22Rv1 (cell line): Measurements from ENCODE around the gene CHCT1.

Experiments used
- H3K27ac ChIP-seq: fragments of 450-650 bp; 2 replicates; pipeline ENCODE4 v1.5.1; 2017
- ZFX ChIP-seq: fragments of 450-650 bp; IDR thresholded peaks from 2 replicates; pipeline ENCODE4 v1.6.1; 2017; ENCODE audit warnings: antibody characterized with exemption, borderline replicate concordance
- TF ChIP-seq, protein P1 (sequence below): fragments of 450-650 bp; IDR thresholded peaks from 2 replicates; pipeline ENCODE4 v1.5.1; 2017; ENCODE audit warnings: mild to moderate bottlenecking

The CHCT1 gene

DNA sequence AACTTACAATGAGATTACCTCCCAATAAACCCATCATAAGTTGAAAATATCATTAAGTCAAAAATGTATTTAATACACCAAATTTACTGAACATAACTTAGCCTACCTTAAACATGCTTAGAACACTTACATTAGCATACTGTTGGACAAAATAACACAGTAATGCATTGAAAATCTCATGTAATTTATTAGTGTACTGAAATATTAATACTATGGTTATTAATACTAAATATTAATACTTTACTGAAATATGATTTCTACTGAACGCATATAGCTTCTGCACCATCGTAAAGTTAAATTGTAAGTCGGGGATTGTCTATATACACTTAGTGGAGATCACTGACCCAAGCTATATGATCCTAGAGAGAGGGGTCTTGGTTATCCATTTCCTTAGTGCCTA, 34.6 kb upstream of the CHCT1 start:
- no peak overlapping the region for H3K27ac ChIP-seq
- TF ChIP-seq, protein P1, sequence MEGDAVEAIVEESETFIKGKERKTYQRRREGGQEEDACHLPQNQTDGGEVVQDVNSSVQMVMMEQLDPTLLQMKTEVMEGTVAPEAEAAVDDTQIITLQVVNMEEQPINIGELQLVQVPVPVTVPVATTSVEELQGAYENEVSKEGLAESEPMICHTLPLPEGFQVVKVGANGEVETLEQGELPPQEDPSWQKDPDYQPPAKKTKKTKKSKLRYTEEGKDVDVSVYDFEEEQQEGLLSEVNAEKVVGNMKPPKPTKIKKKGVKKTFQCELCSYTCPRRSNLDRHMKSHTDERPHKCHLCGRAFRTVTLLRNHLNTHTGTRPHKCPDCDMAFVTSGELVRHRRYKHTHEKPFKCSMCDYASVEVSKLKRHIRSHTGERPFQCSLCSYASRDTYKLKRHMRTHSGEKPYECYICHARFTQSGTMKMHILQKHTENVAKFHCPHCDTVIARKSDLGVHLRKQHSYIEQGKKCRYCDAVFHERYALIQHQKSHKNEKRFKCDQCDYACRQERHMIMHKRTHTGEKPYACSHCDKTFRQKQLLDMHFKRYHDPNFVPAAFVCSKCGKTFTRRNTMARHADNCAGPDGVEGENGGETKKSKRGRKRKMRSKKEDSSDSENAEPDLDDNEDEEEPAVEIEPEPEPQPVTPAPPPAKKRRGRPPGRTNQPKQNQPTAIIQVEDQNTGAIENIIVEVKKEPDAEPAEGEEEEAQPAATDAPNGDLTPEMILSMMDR: no peak
- TF ChIP-seq ZFX: no peak

DNA sequence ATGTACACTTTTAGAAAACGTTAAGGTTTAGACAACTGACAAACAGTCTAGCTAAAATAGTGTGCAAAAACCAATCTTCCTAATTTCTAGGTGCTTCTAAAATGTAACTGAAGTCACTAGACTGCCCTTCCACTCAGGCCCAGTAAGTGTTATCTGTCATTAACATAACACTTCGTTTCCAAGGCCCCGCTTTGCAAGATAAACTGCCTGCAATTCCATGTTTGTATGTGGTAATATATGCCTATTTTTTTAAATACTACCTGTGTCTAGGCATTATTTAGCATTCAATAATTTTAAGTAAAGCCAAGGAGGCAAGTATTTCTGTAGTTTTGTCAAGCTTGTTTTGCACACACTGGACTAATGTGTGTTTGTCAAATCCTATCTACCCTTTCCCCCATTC, 33.5 kb upstream of the CHCT1 start:
- TF ChIP-seq, protein P1: no peak
- no peak for TF ChIP-seq ZFX
- H3K27ac ChIP-seq: no peak overlapping the region

DNA sequence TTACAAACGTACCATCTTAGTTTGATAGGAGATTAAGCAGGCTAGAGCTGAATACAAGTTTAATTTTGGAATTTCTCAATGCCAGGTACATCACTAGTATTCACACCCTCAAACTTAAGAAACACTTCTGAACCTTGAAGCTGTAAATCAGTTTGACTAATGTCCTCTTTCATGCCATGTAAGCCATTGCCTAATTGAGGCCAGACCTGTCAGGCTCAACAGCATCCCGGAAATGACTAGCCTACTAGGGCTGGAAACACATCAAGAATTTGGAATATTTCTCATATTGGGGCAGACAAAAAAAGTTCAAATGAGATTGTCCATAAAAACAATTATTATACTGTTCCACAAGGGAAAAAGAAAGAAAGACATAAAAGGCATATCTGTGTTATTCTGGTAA, 32.1 kb upstream of the CHCT1 start:
- TF ChIP-seq, protein P1: no peak
- no peak for TF ChIP-seq ZFX

DNA sequence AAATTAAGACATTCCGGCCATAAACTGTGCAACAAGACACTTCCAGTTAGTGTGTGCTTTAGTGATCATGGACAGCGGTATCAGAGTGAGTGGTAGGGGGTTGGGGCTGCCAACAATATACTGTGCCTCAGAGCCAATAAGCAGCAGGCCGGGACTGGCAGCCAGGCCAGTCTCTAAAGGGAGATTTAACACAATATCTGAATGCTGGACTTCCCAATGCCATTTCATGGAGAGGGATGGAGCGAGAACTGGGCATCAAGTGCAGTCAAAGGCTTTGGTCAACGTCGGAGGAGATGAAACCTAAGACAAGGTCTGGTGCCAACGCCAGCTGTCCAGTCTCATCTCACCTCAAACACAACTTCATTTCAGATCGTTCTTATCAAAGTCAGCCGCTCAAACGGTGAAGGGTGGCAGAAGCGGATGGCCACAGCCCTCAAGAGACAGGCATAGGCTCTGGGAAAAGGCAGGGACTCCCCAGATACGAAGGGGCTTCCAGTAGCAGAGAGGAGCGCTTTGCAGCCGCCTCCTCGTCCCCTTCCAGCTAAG, 31.3 kb upstream of the CHCT1 start:
- peak overlapping the region; percentile 95 for H3K27ac ChIP-seq
- TF ChIP-seq ZFX: no peak
- TF ChIP-seq, protein P1: no peak

More for the DNA sequence above, 32.1 kb upstream of the CHCT1 start:
- H3K27ac ChIP-seq: no peak overlapping the region

DNA sequence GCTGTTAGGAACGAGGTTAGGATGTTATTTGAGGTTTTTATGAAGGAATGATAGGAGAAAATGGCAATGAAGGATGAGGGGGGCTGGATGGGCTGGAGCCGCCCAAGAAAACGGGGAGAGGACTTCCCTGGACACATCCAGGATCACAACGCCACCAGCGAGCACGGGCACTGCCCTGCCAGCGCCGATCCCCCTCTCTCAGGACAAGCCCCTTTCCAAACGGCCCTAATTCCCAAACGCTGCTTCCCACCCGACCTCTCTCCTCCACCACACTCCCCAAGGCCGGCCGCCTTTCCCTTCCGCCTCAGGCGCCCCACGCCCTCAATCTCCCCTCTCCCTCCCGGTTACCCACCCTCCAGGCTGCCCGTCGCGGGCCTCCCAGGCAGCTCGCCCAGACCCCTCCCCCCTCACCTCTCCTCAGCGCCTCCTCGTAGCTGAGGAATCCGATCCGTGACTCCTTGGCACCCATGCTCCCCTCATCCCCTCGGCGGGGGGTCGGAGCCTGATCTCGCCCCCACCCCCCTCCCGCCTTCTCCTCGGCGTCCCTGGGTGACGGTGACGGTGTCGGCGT, 30.7 kb upstream of the CHCT1 start:
- no peak for TF ChIP-seq ZFX
- TF ChIP-seq, protein P1: no peak
- H3K27ac ChIP-seq: peak overlapping the region; percentile 95

DNA sequence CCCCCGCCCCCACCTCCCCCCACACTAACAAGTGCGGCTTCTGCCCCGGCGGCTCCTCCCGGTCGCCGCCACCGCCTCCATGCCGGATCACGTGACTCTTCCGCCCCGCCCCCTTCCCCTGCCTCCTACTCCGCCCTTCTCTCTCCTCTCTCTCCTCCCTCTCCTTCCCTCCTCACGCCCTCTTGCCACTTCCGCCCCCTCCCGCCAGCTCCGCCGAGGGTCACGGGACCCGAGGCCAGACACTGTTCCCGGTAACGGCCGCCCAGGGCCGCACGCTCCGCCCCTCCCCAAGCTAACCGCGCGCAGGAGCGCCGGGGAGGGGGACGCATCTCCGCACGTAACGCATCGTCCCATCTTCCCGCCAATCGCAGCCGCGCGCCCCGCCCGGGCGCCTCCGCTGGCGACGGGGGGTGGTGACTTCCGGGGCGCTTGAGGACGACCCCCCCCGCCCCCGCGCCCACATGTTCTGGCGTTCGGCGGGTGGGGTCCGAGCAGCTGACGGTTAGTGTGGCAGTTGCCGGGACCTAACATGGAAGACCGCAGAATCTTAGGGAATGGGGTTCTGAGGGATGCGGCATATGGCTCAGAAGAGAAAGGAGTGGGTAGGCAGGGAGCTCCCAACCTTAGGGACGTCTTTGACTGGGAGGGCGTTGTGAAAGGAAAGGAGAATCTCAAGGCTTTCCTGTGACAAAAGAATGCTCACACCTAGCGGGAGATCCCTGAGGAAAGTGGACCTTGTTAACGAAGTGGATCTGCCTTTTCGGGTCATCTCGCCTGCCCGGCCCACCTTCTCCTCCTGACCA, 30.0 kb upstream of the CHCT1 start, which contains the start of gene USP32:
USP32 (minus strand) TSS at position 92 of the 803 bp plus-strand sequence. CDS start 194 bp downstream, outside the sequence.
- TF ChIP-seq, protein P1: peak; percentile 46
- no peak for TF ChIP-seq ZFX
- H3K27ac ChIP-seq: peak within 1 kb of the TSS; percentile 95
